HUES6 (cell line): ENCODE data around the gene VDR.

Source experiments
- H3K27ac ChIP-seq: 2 replicates; pipeline ENCODE4 v1.7.0; 2013; ENCODE audit warnings: low read depth, mild to moderate bottlenecking, low read length, inconsistent platforms
- H3K27me3 ChIP-seq: 2 replicates; pipeline ENCODE4 v1.6.1; 2013; ENCODE audit warnings: low read length; ENCODE audit not compliant: control insufficient read depth, insufficient read depth
- H3K36me3 ChIP-seq: 2 replicates; pipeline ENCODE4 v1.6.1; 2013; ENCODE audit warnings: low read length; ENCODE audit not compliant: control insufficient read depth, insufficient read depth
- H3K4me1 ChIP-seq: 2 replicates; pipeline ENCODE4 v1.6.1; 2013; ENCODE audit warnings: low read length; ENCODE audit not compliant: control insufficient read depth, insufficient read depth
- H3K4me3 ChIP-seq: 2 replicates; pipeline ENCODE4 v1.5.1; 2013; ENCODE audit warnings: low read depth, low read length
- H3K9ac ChIP-seq: one replicate; pipeline ENCODE4 v1.6.1; 2013; ENCODE audit warnings: mild to moderate bottlenecking, low read length
- H3K9me3 ChIP-seq: 2 replicates; pipeline ENCODE4 v1.6.1; 2013; ENCODE audit warnings: low read depth, low read length; ENCODE audit not compliant: control insufficient read depth, insufficient read depth

VDR gene

GRCh38 chr12:47864646-47865235 lies 40.1 kb downstream of the VDR start:
- H3K4me1 ChIP-seq: no peaks in the 10 kb centered on the region
- H3K9ac ChIP-seq: no peak overlapping the region
- no peak overlapping the region for H3K4me3 ChIP-seq
- H3K27me3 ChIP-seq: no peaks in the 10 kb centered on the region; the same call in 1 of the 2 replicates
- H3K9me3 ChIP-seq: no peaks in the 10 kb centered on the region
- no peaks in the 10 kb centered on the region for H3K36me3 ChIP-seq
- no peak overlapping the region for H3K27ac ChIP-seq

- no peak overlapping the region for H3K27ac ChIP-seq
- no peak overlapping the region for H3K9ac ChIP-seq
- H3K4me1 ChIP-seq: no peaks in the 10 kb centered on the region
- no peaks in the 10 kb centered on the region for H3K36me3 ChIP-seq
- no peak overlapping the region for H3K4me3 ChIP-seq
- H3K9me3 ChIP-seq: no peaks in the 10 kb centered on the region
- peaks cover 7% of the 10 kb centered on the region; the same call in 1 of the 2 replicates for H3K27me3 ChIP-seq
Observed at GRCh38 chr12:47863985-47864384, 40.8 kb downstream of the VDR start.

DNA sequence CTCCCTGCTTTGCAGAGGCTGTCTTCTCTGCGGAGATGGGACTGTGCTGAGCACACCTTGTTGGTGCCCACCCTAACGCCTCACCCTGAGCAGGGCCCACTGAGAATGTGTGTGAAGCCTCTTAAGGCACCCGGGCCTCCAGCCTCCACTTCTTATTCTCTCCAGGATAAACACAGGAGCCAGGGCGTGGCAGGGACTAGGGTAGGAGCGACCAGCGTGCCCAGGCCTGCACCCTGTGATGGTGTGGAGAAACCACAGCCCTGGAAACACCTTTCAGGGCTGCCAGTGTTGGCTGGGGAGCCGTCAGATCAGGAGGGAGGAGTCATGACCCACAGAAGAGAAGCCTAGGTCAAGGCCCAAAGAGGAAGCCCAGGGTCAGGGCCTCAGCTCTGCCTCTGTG lies 41.3 kb downstream of the VDR start:
- H3K27me3 ChIP-seq: peaks cover 11% of the 10 kb centered on the region; the same call in 1 of the 2 replicates
- H3K27ac ChIP-seq: no peak overlapping the region
- H3K9me3 ChIP-seq: no peaks in the 10 kb centered on the region

DNA sequence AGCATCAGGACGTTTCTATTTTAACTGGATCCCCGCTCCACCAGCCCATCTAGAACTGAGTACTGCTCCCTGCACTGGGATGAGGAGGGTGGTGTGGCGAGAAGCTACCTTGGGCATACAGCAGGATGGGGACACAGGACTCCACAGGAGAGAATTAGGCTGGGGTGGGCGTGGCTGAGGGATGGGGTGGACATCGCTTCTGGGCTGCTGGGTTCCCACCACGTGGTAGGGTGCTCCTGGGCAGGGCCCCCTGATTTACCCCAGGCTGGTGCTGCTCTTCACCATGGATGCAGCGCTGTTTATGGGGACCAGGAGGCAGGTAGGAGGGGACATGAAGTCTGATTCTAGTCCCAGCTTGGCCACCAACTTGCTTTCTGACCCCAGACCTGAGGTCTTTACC lies 41.9 kb downstream of the VDR start:
- Histone ChIP-seq H3K4me3 (no peak overlapping the region), H3K27me3 (peaks cover 11% of the 10 kb centered on the region; the same call in 1 of the 2 replicates), H3K4me1 (no peaks in the 10 kb centered on the region), H3K9ac (no peak overlapping the region), H3K9me3 (no peaks in the 10 kb centered on the region), H3K27ac (no peak overlapping the region), H3K36me3 (no peaks in the 10 kb centered on the region)

More for the DNA sequence above, 41.3 kb downstream of the VDR start:
- H3K36me3 ChIP-seq: no peaks in the 10 kb centered on the region
- no peaks in the 10 kb centered on the region for H3K4me1 ChIP-seq
- no peak overlapping the region for H3K4me3 ChIP-seq
- H3K9ac ChIP-seq: no peak overlapping the region

GRCh38 chr12:47862167-47862750 lies 42.5 kb downstream of the VDR start:
- H3K9ac ChIP-seq: no peak overlapping the region
- no peak overlapping the region for H3K27ac ChIP-seq
- no peak overlapping the region for H3K4me3 ChIP-seq

DNA sequence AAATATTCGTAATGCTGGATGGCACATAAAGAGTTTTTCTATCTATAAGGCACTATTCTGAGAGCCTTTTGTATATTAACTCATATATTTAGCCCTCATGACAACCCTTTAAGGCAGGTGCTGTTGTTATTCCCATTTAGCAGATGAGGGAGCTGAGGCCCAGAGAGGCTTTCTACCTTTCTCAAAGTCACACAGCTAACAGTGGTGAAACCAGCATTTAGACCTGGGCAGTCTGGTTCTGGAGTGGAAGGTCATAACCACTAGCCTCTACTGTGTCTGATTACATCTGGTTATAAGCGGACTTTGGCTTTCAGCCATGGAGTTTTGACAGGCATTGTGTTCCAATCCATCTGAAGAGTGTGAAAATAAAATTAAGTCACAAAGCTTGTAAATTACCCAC lies 43.9 kb downstream of the VDR start:
- no peaks in the 10 kb centered on the region for H3K9me3 ChIP-seq
- H3K4me3 ChIP-seq: no peak overlapping the region
- H3K36me3 ChIP-seq: no peaks in the 10 kb centered on the region
- peaks cover 11% of the 10 kb centered on the region; the same call in 1 of the 2 replicates for H3K27me3 ChIP-seq
- H3K27ac ChIP-seq: no peak overlapping the region
- no peak overlapping the region for H3K9ac ChIP-seq
- no peaks in the 10 kb centered on the region for H3K4me1 ChIP-seq

More at GRCh38 chr12:47862167-47862750, 42.5 kb downstream of the VDR start:
- Histone ChIP-seq H3K36me3 (no peaks in the 10 kb centered on the region), H3K4me1 (no peaks in the 10 kb centered on the region), H3K27me3 (peaks cover 11% of the 10 kb centered on the region; the same call in 1 of the 2 replicates), H3K9me3 (no peaks in the 10 kb centered on the region)

DNA sequence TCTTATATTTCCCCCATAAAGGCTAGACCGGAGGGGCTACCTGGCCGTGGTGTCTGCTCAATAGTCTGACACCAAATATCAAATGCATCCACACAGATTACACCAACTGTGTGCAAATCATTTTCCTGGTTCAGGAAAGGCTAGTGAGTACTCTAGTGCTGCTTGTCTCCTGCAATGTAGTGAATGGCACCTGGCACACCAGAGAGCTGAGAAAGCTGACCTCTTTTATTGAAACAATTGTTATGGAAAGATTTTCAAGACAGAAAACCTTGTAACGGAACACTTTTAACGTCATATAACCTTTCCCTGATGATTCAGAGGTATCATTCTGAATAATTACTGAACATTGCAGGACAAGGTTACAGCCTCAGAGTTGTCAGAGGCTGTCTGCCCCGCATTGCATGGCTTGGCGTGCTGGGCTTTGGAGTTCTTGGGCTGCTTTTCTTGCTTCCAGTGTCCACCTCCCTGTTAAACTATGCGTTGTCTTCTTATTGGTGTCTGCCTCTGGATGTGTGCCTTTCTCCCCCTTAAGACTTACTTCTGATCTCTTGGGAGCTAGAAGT lies 44.4 kb downstream of the VDR start:
- Histone ChIP-seq H3K9ac (no peak overlapping the region), H3K27me3 (peaks cover 11% of the 10 kb centered on the region; the same call in 1 of the 2 replicates), H3K27ac (no peak overlapping the region), H3K36me3 (no peaks in the 10 kb centered on the region), H3K4me3 (no peak overlapping the region), H3K9me3 (no peaks in the 10 kb centered on the region), H3K4me1 (no peaks in the 10 kb centered on the region)

DNA sequence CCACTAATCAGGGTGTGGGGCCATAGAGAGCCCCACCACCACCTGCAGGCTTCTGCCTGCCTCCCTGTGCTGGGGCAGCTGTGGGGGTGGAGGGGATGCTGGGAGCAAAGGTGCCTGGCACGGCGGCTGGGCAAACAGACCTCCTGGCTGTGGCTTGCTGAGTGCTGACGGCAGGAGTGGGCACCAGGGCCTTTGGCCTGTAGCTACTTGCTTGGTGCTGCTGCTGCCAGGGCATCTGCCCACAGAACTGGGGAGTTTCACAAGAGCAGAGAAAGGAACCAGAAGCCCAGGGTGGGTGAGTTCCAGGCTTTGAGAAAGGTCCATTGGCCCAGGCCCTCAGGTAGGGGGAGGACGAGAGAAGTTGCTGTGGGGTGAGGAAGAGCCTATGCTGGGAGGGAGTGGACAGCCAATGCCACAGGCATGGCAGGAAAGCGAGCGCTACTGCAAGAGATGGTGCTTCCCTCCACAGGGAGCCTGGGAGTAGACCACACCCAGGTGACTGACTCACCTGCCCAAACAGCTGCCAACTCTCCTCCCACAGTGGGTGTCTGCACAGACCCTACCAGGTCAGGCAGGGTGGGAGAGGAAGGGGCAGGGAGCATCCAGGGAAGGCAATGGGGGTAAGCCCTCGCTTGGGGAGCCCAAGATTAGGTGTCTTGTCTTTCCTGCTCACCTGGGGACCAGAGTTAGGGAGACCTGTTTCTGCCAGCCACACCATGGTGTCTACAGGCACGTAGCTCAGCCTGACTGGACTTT lies 46.1 kb downstream of the VDR start:
- H3K36me3 ChIP-seq: no peaks in the 10 kb centered on the region
- H3K9ac ChIP-seq: no peak overlapping the region
- H3K27me3 ChIP-seq: peaks cover 11% of the 10 kb centered on the region; the same call in 1 of the 2 replicates
- no peak overlapping the region for H3K4me3 ChIP-seq
- no peaks in the 10 kb centered on the region for H3K4me1 ChIP-seq
- no peak overlapping the region for H3K27ac ChIP-seq
- H3K9me3 ChIP-seq: no peaks in the 10 kb centered on the region

DNA sequence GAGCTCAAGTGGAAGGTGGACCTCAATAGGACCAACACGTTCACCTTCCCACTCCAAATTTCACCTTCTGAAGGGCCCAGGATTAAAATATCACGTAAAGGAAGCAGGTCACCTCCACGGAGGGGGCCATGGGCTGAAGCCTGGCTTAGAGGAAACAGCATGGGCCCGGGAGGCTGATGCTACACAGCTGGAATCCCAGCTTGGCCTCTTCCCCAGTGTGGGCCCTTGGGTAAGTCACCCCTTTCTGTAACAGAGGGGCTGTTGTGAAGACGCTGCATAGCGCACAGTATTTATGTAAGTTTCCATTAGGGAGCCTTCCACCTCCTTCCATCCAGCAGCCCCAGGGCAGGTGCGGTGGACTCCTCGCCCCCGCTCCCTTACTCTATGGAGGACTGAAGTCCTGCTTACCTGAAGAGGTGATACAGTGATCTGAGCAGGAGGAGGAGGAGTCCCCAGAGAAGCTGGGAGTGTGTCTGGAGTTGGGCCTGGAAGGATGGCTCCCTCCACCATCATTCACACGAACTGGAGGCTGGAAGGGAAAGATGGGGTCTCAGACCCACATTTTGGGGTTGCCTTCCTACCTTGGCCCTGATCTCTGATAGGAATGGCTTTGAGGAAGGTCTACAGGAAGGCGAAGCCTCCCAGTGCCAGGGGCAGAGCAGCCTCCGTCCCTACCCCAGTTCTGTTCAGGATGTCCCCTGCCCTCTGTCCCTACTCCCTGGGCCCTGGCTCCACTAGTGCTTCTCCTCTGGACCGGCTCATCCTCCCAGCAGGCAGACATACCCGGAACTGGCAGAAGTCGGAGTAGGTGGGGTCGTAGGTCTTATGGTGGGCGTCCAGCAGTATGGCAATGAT lies 47.8 kb downstream of the VDR start:
- peaks cover 6% of the 10 kb centered on the region; the same call in 1 of the 2 replicates for H3K4me1 ChIP-seq
- H3K4me3 ChIP-seq: no peak overlapping the region
- peaks cover 11% of the 10 kb centered on the region; the same call in 1 of the 2 replicates for H3K27me3 ChIP-seq
- H3K9ac ChIP-seq: no peak overlapping the region
- no peaks in the 10 kb centered on the region for H3K9me3 ChIP-seq
- H3K36me3 ChIP-seq: no peaks in the 10 kb centered on the region
- no peak overlapping the region for H3K27ac ChIP-seq

DNA sequence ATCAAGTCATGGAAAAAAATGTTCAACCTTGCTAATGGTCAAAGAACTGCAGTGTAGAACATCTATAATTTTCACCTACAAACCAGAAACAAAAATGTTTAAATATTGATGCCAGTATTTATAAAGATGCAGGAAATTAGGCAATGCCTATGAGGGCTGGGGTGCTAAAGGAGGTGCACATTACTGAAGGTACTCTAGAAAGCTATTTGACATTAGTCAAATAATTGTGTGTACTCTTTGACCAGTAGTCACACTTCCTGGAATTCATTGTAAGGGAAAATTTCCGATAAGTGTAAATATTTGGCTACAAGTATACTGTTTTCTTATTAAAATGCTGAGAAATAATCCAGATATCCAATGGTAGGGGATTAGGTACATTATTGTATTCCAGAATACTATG lies 48.7 kb downstream of the VDR start:
- H3K27ac ChIP-seq: no peak overlapping the region
- H3K4me1 ChIP-seq: peaks cover 11% of the 10 kb centered on the region
- peaks cover 11% of the 10 kb centered on the region; the same call in 1 of the 2 replicates for H3K27me3 ChIP-seq
- no peaks in the 10 kb centered on the region for H3K9me3 ChIP-seq
- no peaks in the 10 kb centered on the region for H3K36me3 ChIP-seq
- no peak overlapping the region for H3K9ac ChIP-seq
- H3K4me3 ChIP-seq: no peak overlapping the region
